Sciatic nerve (tissue), 2 donors: ENCODE measurements around the gene NCOA6. TPM values are rescaled to one million over a fixed set of nuclear protein-coding genes. Genes with fewer than 3 reads are reported as not detected.
"Not testable (repeated sequence)": the region's sequence is repeated elsewhere in the genome, so short reads cannot be mapped to it uniquely, and the experiment has no call there.

Source experiments
- ATAC-seq: fragments of 200-7000 bp; cut with Tn5 transposase; one replicate; pipeline ENCODE4 v1.9.1; 2020; ENCODE audit warnings: mild to moderate bottlenecking, moderate library complexity
- DNase-seq: peaks from one replicate; pipeline ENCODE4 v3.0.0-alpha.2; 2020; ENCODE audit warnings: low spot score
- intact Hi-C: fragments of 100-400 bp; cut with DNase I; formaldehyde crosslinking; loops from one replicate; pipeline ENCODE4 v1.14.2; 2022
- total RNA-seq: library from RNA; stranded (reverse); fragmentation: NEBNext Ultra II Directional; extraction: Animal tissue kit (Norgen Biotek cat#: 25700); gene quantifications from one replicate; pipeline ENCODE4 v1.2.1, GENCODE V29; 2021
- donor health status: DM: no; HTN: no; CAD: no.
- donor health status: DM: no; HTN: no; CAD: no.

The NCOA6 gene
- total RNA-seq, 1 donor from 2014 or later: 30.2 TPM

DNA sequence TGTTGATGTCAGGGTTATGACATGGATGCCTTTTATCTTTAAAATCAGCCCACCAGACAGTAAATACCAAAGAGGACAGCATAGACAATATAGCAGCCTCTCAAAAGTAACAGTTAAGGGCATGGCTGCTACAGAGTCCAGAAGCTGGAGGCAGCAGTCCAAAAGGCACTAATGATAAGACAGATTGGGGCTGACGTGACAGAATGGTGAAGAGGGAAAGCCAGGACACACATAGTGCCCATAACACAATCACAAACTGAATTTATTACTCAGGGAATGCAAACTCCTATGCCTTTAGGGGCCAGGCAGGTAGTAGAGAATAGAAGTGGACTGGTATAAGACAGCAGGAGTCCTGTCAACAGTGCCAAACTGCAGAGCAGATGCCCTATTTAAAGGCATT, 80.6 kb downstream of the NCOA6 start:
- no peak for ATAC-seq
- DNase-seq: no peak
- intact Hi-C loops: no loop called here

GRCh38 chr20:34744340-34744739, 81.1 kb downstream of the NCOA6 start:
- ATAC-seq: no peak
- DNase-seq: no peak
- intact Hi-C loops: no loop called here

GRCh38 chr20:34743039-34743438, 82.4 kb downstream of the NCOA6 start:
- intact Hi-C loops: no loop called here
- no peak for DNase-seq
- no peak for ATAC-seq

GRCh38 chr20:34736106-34736735, 89.2 kb downstream of the NCOA6 start:
- DNase-seq: no peak
- no peak for ATAC-seq
- intact Hi-C loops: no loop called here

DNA sequence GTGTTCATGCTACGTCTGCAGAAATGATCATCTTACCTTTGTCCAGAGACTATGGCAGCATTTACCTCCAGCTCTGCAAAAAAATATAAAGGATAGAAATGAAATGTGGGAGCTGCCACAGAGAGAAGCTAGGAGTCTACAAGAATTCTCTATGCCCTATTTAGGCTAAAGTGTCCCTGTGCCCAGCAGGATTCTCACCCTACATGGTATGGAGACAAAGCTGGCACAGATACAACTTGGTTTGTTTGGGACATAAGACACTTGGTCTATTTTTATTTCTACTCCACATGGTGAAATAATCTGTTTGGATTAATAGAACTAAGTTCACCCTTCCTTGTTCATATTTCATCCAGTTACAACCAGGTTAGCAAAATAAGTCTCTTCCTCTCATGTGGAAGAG, 92.9 kb downstream of the NCOA6 start:
- intact Hi-C loops: no loop called here
- DNase-seq: no peak
- ATAC-seq: no peak

DNA sequence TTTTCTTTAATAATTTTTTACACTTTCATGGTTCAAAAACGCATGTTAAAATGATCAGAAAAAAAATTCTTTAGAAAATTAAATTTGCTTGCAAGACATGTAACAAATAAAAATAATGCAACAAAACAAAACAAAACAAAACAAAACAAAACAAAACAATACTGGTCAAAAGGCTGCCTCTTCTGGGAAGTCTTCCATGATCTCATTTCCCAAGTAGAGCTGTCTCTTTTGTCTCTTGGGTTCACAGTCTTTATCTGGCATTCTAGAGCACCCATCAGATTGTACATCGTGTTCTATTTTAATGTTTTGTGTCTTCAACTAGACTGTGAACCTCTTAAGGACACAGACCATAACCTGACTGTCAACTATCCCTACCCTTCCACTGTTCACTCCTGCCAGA, 96.0 kb downstream of the NCOA6 start:
- intact Hi-C loops: no loop called here
- no peak for DNase-seq
- ATAC-seq: no peak

- intact Hi-C loops: no loop called here
- no peak for ATAC-seq
- DNase-seq: no peak
Measured at GRCh38 chr20:34724172-34724571, 101.3 kb downstream of the NCOA6 start.

DNA sequence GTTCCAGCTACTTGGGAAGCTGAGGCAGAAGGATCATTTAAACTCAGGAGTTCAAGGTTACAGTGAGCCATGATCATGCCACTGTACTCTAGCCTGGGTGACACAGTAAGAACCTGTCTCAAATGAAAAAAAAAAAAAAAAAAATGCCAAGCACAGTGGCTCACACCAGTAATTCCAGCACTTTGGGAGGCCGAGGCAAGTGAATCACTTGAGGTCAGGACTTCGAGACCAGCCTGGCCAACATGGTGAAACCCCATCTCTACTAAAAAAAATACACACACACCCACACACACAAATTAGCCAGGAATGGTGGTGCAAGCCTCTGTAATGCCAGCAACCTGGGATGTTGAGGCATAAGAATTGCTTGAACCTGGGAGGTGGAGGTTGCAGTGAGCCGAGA, 102.9 kb downstream of the NCOA6 start:
- ATAC-seq, intact Hi-C loops, DNase-seq: not testable (repeated sequence)

DNA sequence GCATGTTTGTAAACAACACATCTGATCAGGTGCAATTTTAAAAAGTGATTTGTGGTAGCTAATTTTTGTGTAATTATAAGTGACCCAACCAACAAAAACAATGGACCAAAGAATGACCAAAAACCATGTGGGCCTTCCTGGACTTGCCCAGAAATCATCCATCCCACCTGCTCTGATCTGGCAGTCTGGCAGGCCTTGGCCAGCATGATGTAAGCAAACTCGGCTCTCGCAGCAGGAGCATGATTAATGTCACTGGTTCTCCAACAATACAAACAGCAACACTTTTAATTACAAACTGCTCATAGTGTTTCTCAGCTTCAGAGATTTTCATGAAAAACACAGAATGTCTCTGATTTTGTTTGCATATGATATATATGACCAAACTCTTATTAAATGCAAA, 105.2 kb downstream of the NCOA6 start:
- no peak for ATAC-seq
- intact Hi-C loops: no loop called here
- DNase-seq: no peak

DNA sequence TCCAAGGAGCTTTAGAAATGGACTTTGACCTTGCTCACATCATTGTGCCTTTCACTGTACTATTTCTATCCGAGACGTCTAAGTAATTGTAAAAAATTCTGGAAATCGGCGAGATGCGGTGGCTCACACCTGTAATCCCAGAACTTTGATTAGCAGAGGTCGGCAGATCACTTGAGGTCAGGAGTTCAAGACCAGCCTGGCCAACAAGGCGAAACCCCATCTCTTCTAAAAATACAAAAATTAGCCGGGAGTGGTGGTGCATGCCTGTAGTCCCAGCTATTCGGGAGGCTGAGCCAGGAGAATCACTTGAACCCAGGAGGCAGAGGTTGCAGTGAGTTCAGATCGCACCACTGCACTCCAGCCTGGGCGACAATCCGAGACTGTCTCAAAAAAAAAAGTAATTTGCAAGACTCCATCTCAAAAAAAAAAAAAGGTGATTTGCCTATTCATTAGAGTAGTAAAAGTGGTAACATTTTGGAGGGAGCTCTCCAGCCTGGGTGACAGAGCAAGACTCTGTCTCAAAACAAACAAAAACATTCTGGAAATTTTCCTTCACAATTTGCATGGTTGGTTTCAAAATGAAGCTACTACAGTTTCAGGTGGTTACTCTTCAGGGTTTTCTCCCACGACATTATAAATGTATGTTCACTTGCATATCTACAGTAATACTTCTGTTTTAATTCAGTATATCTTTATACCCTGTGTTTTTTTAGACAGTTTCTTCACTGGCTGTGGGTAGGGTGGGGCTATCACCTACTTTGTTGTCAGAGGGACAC, 106.0 kb downstream of the NCOA6 start:
- not testable (repeated sequence) for ATAC-seq, DNase-seq
- intact Hi-C loops: loop anchor here (10.0 kb wide), 1 partner anchor 405 kb away; no protein-coding TSS in a partner anchor

GRCh38 chr20:34717230-34718095, 108.0 kb downstream of the NCOA6 start:
- peak; percentile 3 for DNase-seq
- intact Hi-C loops: loop anchor here (10.0 kb wide), 1 partner anchor 403 kb away; no protein-coding TSS in a partner anchor
- no peak for ATAC-seq

DNA sequence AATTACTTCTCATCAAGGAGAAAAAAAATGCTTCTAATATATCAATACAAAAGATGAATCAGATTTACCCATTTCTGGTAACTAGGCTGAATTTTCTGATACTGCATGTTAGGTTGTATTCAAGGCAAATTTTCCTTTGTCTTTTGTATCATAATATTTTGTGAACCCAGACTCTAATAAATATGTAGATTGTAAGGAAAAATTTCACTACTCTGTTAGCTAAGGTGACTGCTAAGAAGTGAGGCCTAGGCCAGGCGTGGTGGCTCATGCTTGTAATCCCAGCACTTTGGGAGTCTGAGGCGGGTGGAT, 108.6 kb downstream of the NCOA6 start:
- DNase-seq (peak; percentile 28), ATAC-seq (no peak)
- intact Hi-C loops: loop anchor here (10.0 kb wide), 1 partner anchor 402 kb away; no protein-coding TSS in a partner anchor

DNA sequence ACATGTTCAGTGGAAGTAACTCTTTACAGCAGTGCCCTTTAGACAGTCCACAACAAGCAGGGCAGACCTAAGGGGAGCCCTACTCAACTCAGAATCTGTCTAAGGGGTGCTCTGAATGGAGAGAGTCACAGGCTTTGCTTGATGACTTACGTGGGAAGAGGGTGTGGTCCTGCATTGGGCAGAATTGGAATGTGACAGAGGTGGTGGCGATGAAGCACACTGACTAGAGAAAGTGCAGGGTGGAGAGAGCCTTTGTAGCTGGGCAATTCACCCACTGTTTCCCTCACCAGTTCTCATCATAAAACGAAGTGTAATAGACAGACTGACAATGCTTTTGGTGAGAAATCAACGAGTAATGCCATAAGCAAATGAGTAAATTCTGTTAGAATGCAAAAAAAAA, 110.1 kb downstream of the NCOA6 start:
- ATAC-seq (no peak), DNase-seq (no peak)

GRCh38 chr20:34713944-34714515, 111.4 kb downstream of the NCOA6 start:
- ATAC-seq: not testable (repeated sequence)
- intact Hi-C loops: loop anchor here (10.0 kb wide), 1 partner anchor 399 kb away; no protein-coding TSS in a partner anchor

More for the DNA sequence above, 110.1 kb downstream of the NCOA6 start:
- intact Hi-C loops: loop anchor here (10.0 kb wide), 1 partner anchor 401 kb away; no protein-coding TSS in a partner anchor

GRCh38 chr20:34713194-34713943, 112.1 kb downstream of the NCOA6 start:
- intact Hi-C loops: loop anchor here (10.0 kb wide), 1 partner anchor 399 kb away; no protein-coding TSS in a partner anchor
- ATAC-seq (no peak), DNase-seq (no peak)

More at GRCh38 chr20:34713944-34714515, 111.4 kb downstream of the NCOA6 start:
- DNase-seq: peak; percentile 26

- intact Hi-C loops: loop anchor here (10.0 kb wide), 1 partner anchor 398 kb away; no protein-coding TSS in a partner anchor
- DNase-seq: no peak
- ATAC-seq: no peak
Measured at GRCh38 chr20:34712525-34713192, 112.8 kb downstream of the NCOA6 start.

- intact Hi-C loops: loop anchor here (10.0 kb wide), 1 partner anchor 397 kb away; no protein-coding TSS in a partner anchor
- ATAC-seq: no peak
- no peak for DNase-seq
Measured at GRCh38 chr20:34711813-34712430, 113.5 kb downstream of the NCOA6 start.
